Dendritic cell treated with granulocyte-macrophage colony-stimulating factor and Interleukin-4, amounts not matched to agents 40 ng/mL and 50 ng/mL, for 4 days (primary cell): Measurements from ENCODE around the gene CCDC32.

Source experiments
- H3K27ac Mint-ChIP-seq: one replicate; pipeline ENCODE4 v1.8.0; 2022; ENCODE audit warnings: mild to moderate bottlenecking, mixed read lengths
- H3K27me3 Mint-ChIP-seq: one replicate; pipeline ENCODE4 v1.8.0; 2022; ENCODE audit warnings: mild to moderate bottlenecking, mixed read lengths
- H3K36me3 Mint-ChIP-seq: one replicate; pipeline ENCODE4 v1.8.0; 2022; ENCODE audit warnings: low read depth, mixed read lengths
- H3K4me1 Mint-ChIP-seq: one replicate; pipeline ENCODE4 v1.8.0; 2022; ENCODE audit warnings: low read depth, mixed read lengths
- H3K4me3 Mint-ChIP-seq: one replicate; pipeline ENCODE4 v1.8.0; 2022; ENCODE audit warnings: mild to moderate bottlenecking, moderate library complexity, mixed read lengths
- H3K9me3 Mint-ChIP-seq: one replicate; pipeline ENCODE4 v1.8.0; 2022; ENCODE audit warnings: mixed read lengths
- intact Hi-C: fragments of 100-400 bp; cut with micrococcal nuclease; formaldehyde crosslinking; loops from one replicate; pipeline ENCODE4 v1.15.0; 2022

Gene CCDC32

GRCh38 chr15:40564591-40565332 is at the start of gene CCDC32:
Gene CCDC32, minus strand, starts transcription at chr15:40565042. Its CDS starts 2,027 bp downstream, at chr15:40563015.
- H3K27me3 Mint-ChIP-seq: peaks cover 9% of the 10 kb centered on the region
- H3K4me1 Mint-ChIP-seq: peaks cover 28% of the 10 kb centered on the region
- H3K9me3 Mint-ChIP-seq: no peaks in the 10 kb centered on the region
- H3K36me3 Mint-ChIP-seq: peaks cover 32% of the 10 kb centered on the region
- intact Hi-C loops: loop anchor here (2.0 to 10.0 kb wide), 2 partner anchors 14 to 200 kb away; partner anchors contain the start of genes C15orf62 and GCHFR
- peak within 1 kb of the TSS; percentile 96 for H3K27ac Mint-ChIP-seq
- peak within 1 kb of the TSS; percentile 92 for H3K4me3 Mint-ChIP-seq

GRCh38 chr15:40613080-40613479 is 48.2 kb upstream of the CCDC32 start:
- Mint-ChIP-seq H3K27ac (no peak overlapping the region), H3K4me3 (no peak overlapping the region), H3K27me3 (no peaks in the 10 kb centered on the region), H3K36me3 (no peaks in the 10 kb centered on the region), H3K9me3 (no peaks in the 10 kb centered on the region), H3K4me1 (no peaks in the 10 kb centered on the region)
- intact Hi-C loops: no loop called here

GRCh38 chr15:40603935-40604334 is 39.1 kb upstream of the CCDC32 start:
- no peak overlapping the region for H3K27ac Mint-ChIP-seq
- H3K4me3 Mint-ChIP-seq: no peak overlapping the region
- no peaks in the 10 kb centered on the region for H3K36me3 Mint-ChIP-seq
- intact Hi-C loops: no loop called here
- no peaks in the 10 kb centered on the region for H3K27me3 Mint-ChIP-seq
- no peaks in the 10 kb centered on the region for H3K4me1 Mint-ChIP-seq
- H3K9me3 Mint-ChIP-seq: no peaks in the 10 kb centered on the region

- intact Hi-C loops: no loop called here
- Mint-ChIP-seq H3K27me3 (no peaks in the 10 kb centered on the region), H3K36me3 (no peaks in the 10 kb centered on the region), H3K27ac (no peak overlapping the region), H3K4me1 (no peaks in the 10 kb centered on the region), H3K9me3 (no peaks in the 10 kb centered on the region), H3K4me3 (no peak overlapping the region)
Measured at GRCh38 chr15:40600956-40601355, 36.1 kb upstream of the CCDC32 start.

GRCh38 chr15:40598672-40599071 is 33.8 kb upstream of the CCDC32 start:
- peaks cover 10% of the 10 kb centered on the region for H3K36me3 Mint-ChIP-seq
- no peak overlapping the region for H3K27ac Mint-ChIP-seq
- H3K4me1 Mint-ChIP-seq: peaks cover 6% of the 10 kb centered on the region
- no peak overlapping the region for H3K4me3 Mint-ChIP-seq
- intact Hi-C loops: no loop called here
- H3K9me3 Mint-ChIP-seq: no peaks in the 10 kb centered on the region
- H3K27me3 Mint-ChIP-seq: no peaks in the 10 kb centered on the region

GRCh38 chr15:40598126-40598525 is 33.3 kb upstream of the CCDC32 start:
- H3K27ac Mint-ChIP-seq: no peak overlapping the region
- no peak overlapping the region for H3K4me3 Mint-ChIP-seq
- H3K27me3 Mint-ChIP-seq: no peaks in the 10 kb centered on the region
- intact Hi-C loops: no loop called here
- H3K36me3 Mint-ChIP-seq: peaks cover 11% of the 10 kb centered on the region
- H3K9me3 Mint-ChIP-seq: no peaks in the 10 kb centered on the region
- H3K4me1 Mint-ChIP-seq: peaks cover 6% of the 10 kb centered on the region

GRCh38 chr15:40597024-40597423 is 32.2 kb upstream of the CCDC32 start:
- no peak overlapping the region for H3K27ac Mint-ChIP-seq

GRCh38 chr15:40595773-40596172 is 30.9 kb upstream of the CCDC32 start:
- Mint-ChIP-seq H3K27ac (no peak overlapping the region), H3K4me3 (no peak overlapping the region), H3K27me3 (no peaks in the 10 kb centered on the region), H3K36me3 (peaks cover 11% of the 10 kb centered on the region), H3K9me3 (no peaks in the 10 kb centered on the region), H3K4me1 (peaks cover 6% of the 10 kb centered on the region)
- intact Hi-C loops: loop anchor here (2.0 kb wide), 1 partner anchor 99 kb away; the partner anchor contains the start of gene RAD51

More at GRCh38 chr15:40597024-40597423, 32.2 kb upstream of the CCDC32 start:
- no peak overlapping the region for H3K4me3 Mint-ChIP-seq
- no peaks in the 10 kb centered on the region for H3K9me3 Mint-ChIP-seq
- no peaks in the 10 kb centered on the region for H3K27me3 Mint-ChIP-seq
- peaks cover 11% of the 10 kb centered on the region for H3K36me3 Mint-ChIP-seq
- peaks cover 6% of the 10 kb centered on the region for H3K4me1 Mint-ChIP-seq
- intact Hi-C loops: no loop called here

- peaks cover 3% of the 10 kb centered on the region for H3K27me3 Mint-ChIP-seq
- peaks cover 11% of the 10 kb centered on the region for H3K36me3 Mint-ChIP-seq
- peak overlapping the region; percentile 92 for H3K4me3 Mint-ChIP-seq
- no peaks in the 10 kb centered on the region for H3K9me3 Mint-ChIP-seq
- H3K27ac Mint-ChIP-seq: no peak overlapping the region
- H3K4me1 Mint-ChIP-seq: peaks cover 8% of the 10 kb centered on the region
- intact Hi-C loops: loop anchor here (2.0 kb wide), 1 partner anchor 100 kb away; the partner anchor contains the start of gene RAD51
Measured at GRCh38 chr15:40595219-40595618, 30.4 kb upstream of the CCDC32 start.

- Mint-ChIP-seq H3K4me1 (peaks cover 16% of the 10 kb centered on the region), H3K4me3 (peak overlapping the region; percentile 92), H3K27me3 (peaks cover 3% of the 10 kb centered on the region), H3K9me3 (no peaks in the 10 kb centered on the region), H3K36me3 (peaks cover 11% of the 10 kb centered on the region), H3K27ac (peak overlapping the region; percentile 100)
- intact Hi-C loops: loop anchor here (2.0 kb wide), 1 partner anchor 100 kb away; the partner anchor contains the start of gene RAD51
Measured at GRCh38 chr15:40594429-40594836, 29.6 kb upstream of the CCDC32 start.

- H3K9me3 Mint-ChIP-seq: no peaks in the 10 kb centered on the region
- H3K36me3 Mint-ChIP-seq: peaks cover 11% of the 10 kb centered on the region
- intact Hi-C loops: loop anchor here (2.0 kb wide), 1 partner anchor 101 kb away; the partner anchor contains the start of gene RAD51
- H3K4me3 Mint-ChIP-seq: peak within 1 kb of the TSS; percentile 92
- H3K4me1 Mint-ChIP-seq: peaks cover 17% of the 10 kb centered on the region
- H3K27ac Mint-ChIP-seq: peak within 1 kb of the TSS; percentile 100
- H3K27me3 Mint-ChIP-seq: peaks cover 7% of the 10 kb centered on the region
Measured at GRCh38 chr15:40593588-40594428, 29.0 kb upstream of the CCDC32 start, which contains the start of gene KNL1. Gene KNL1, plus strand, starts transcription at chr15:40594249. Its CDS starts 8,683 bp downstream, at chr15:40602932.

- peaks cover 17% of the 10 kb centered on the region for H3K4me1 Mint-ChIP-seq
- H3K36me3 Mint-ChIP-seq: peaks cover 11% of the 10 kb centered on the region
- no peaks in the 10 kb centered on the region for H3K9me3 Mint-ChIP-seq
- no peak overlapping the region for H3K27ac Mint-ChIP-seq
- intact Hi-C loops: no loop called here
- H3K27me3 Mint-ChIP-seq: peaks cover 7% of the 10 kb centered on the region
- H3K4me3 Mint-ChIP-seq: no peak overlapping the region
Measured at GRCh38 chr15:40593165-40593564, 28.3 kb upstream of the CCDC32 start.

GRCh38 chr15:40591389-40591788 is 26.5 kb upstream of the CCDC32 start:
- Mint-ChIP-seq H3K27ac (no peak overlapping the region), H3K27me3 (peaks cover 12% of the 10 kb centered on the region), H3K4me3 (no peak overlapping the region), H3K4me1 (peaks cover 17% of the 10 kb centered on the region), H3K36me3 (peaks cover 11% of the 10 kb centered on the region), H3K9me3 (no peaks in the 10 kb centered on the region)
- intact Hi-C loops: no loop called here

GRCh38 chr15:40590667-40591050 is 25.8 kb upstream of the CCDC32 start:
- intact Hi-C loops: no loop called here
- H3K27ac Mint-ChIP-seq: peak overlapping the region; percentile 77
- peaks cover 12% of the 10 kb centered on the region for H3K27me3 Mint-ChIP-seq
- peaks cover 17% of the 10 kb centered on the region for H3K4me1 Mint-ChIP-seq
- peaks cover 11% of the 10 kb centered on the region for H3K36me3 Mint-ChIP-seq
- no peaks in the 10 kb centered on the region for H3K9me3 Mint-ChIP-seq
- H3K4me3 Mint-ChIP-seq: no peak overlapping the region
